ENCODE data around the gene AHSP. TPM values are rescaled to one million over a fixed set of nuclear protein-coding genes. Genes with fewer than 3 reads are reported as not detected.

AHSP gene
- total and polyA plus RNA-seq, 10 of the 15 experiments (the other 5 are each of a cell fraction or from before 2014, with no cell fraction given), result not detected

GRCh38 chr16:31525113-31525512, 2.6 kb upstream of the AHSP start (continued):
- TF ChIP-seq ZBTB40 (IDR thresholded peaks at IDR 0.05; ENCODE audit: borderline replicate concordance), result no peak
- TF ChIP-seq NKRF (conservative IDR thresholded peaks at IDR 0.05), result no peak
- TF ChIP-seq REST (IDR thresholded peaks at IDR 0.05; ENCODE audit: low read depth, low read length), result no peak
- TF ChIP-seq SMAD1 (IDR thresholded peaks at IDR 0.05; ENCODE audit: low read depth, partially characterized antibody), result no peak
- TF ChIP-seq ZNF24 (IDR thresholded peaks at IDR 0.05), result no peak
- TF ChIP-seq E2F4 (IDR thresholded peaks at IDR 0.05; ENCODE audit: low read depth, low read length), result no peak
- TF ChIP-seq ZNF622 (IDR thresholded peaks at IDR 0.05), result no peak

Data from GM12878 (cell line).